PC-3 (cell line): ENCODE measurements around the gene CYB5R3.

Experiments
- EZH2phosphoT487 ChIP-seq: fragments of 300-600 bp; sonication (generic); IDR thresholded peaks from 2 replicates; pipeline ENCODE4 v1.6.1; 2018; ENCODE audit warnings: mild to moderate bottlenecking, antibody characterized with exemption, low read length, borderline replicate concordance
- TF ChIP-seq, protein P1 (sequence below): fragments of 300-600 bp; sonication (generic); conservative IDR thresholded peaks from 2 replicates; pipeline ENCODE4 v1.5.1; 2017; ENCODE audit warnings: antibody characterized with exemption, low read depth, mild to moderate bottlenecking, low read length

GRCh38 chr22:42581762-42582716, 67.2 kb downstream of the CYB5R3 start:
- TF ChIP-seq, protein P1, sequence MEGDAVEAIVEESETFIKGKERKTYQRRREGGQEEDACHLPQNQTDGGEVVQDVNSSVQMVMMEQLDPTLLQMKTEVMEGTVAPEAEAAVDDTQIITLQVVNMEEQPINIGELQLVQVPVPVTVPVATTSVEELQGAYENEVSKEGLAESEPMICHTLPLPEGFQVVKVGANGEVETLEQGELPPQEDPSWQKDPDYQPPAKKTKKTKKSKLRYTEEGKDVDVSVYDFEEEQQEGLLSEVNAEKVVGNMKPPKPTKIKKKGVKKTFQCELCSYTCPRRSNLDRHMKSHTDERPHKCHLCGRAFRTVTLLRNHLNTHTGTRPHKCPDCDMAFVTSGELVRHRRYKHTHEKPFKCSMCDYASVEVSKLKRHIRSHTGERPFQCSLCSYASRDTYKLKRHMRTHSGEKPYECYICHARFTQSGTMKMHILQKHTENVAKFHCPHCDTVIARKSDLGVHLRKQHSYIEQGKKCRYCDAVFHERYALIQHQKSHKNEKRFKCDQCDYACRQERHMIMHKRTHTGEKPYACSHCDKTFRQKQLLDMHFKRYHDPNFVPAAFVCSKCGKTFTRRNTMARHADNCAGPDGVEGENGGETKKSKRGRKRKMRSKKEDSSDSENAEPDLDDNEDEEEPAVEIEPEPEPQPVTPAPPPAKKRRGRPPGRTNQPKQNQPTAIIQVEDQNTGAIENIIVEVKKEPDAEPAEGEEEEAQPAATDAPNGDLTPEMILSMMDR: no peak
- no peak for TF ChIP-seq EZH2phosphoT487
